IMR-90 (cell line): ENCODE data around the gene FLT3LG. TPM values are rescaled to one million over a fixed set of nuclear protein-coding genes. Genes with fewer than 3 reads are reported as not detected.

Experiments used
- ATAC-seq: fragments of 200-7000 bp; cut with Tn5 transposase; 2 replicates; pipeline ENCODE4 v1.9.1; 2020; ENCODE audit warnings: low read depth, mild to moderate bottlenecking, moderate library complexity
- BruUV-seq: library from RNA; stranded (reverse); fragments of 400-500 nt; replicated peaks from 2 replicates; lab custom pipeline; 2021; lab: Mats Ljungman, UMichigan
- CTCF ChIA-PET: fragments of 300-600 bp; formaldehyde crosslinking; extraction: SDS; loops from one replicate; lab custom pipeline; 2021; ENCODE audit warnings: antibody characterized with exemption; lab: Yijun Ruan, JAX
- POLR2A ChIA-PET: fragments of 300-600 bp; sonication (Branson Sonifier 250); formaldehyde crosslinking; loops from one replicate; lab custom pipeline; 2022; ENCODE audit warnings: antibody characterized with exemption; ENCODE audit not compliant: unreplicated experiment; lab: Charles Lee
- DNase-seq: peaks from one replicate; pipeline ENCODE4 v3.0.0; 2013
- H2AFZ ChIP-seq: replicated peaks from 2 replicates; pipeline ENCODE3; 2013; ENCODE audit warnings: low read length, mild to moderate bottlenecking; ENCODE audit not compliant: poor library complexity
- H2AK5ac ChIP-seq: 2 replicates; pipeline ENCODE4 v1.6.1; 2013; ENCODE audit warnings: low read depth, low read length, inconsistent platforms
- H2AK9ac ChIP-seq: replicated peaks from 2 replicates; pipeline ENCODE3; 2013; ENCODE audit warnings: mild to moderate bottlenecking, low read depth, low read length, moderate library complexity; ENCODE audit not compliant: poor library complexity
- H2BK120ac ChIP-seq: 2 replicates; pipeline ENCODE4 v1.6.1; 2013; ENCODE audit warnings: low read depth, low read length, inconsistent platforms
- H2BK15ac ChIP-seq: 3 replicates; pipeline ENCODE4 v1.6.1; 2013; ENCODE audit warnings: low read depth, low read length, inconsistent platforms
- H2BK20ac ChIP-seq: 2 replicates; pipeline ENCODE4 v1.6.1; 2013; ENCODE audit warnings: low read depth, mild to moderate bottlenecking, inconsistent platforms, low read length, moderate library complexity
- H2BK5ac ChIP-seq: 2 replicates; pipeline ENCODE4 v1.6.1; 2013; ENCODE audit warnings: mild to moderate bottlenecking, low read depth, low read length, inconsistent platforms; ENCODE audit not compliant: poor library complexity, severe bottlenecking
- H3K14ac ChIP-seq: replicated peaks from 2 replicates; pipeline ENCODE4 v1.6.1; 2013; ENCODE audit warnings: low read depth, low read length, inconsistent platforms
- H3K18ac ChIP-seq: 2 replicates; pipeline ENCODE4 v1.6.1; 2013; ENCODE audit warnings: low read depth, low read length, control low read depth
- H3K23ac ChIP-seq: 2 replicates; pipeline ENCODE4 v1.6.1; 2013; ENCODE audit warnings: low read depth, low read length, inconsistent platforms
- H3K27ac ChIP-seq: 2 replicates; pipeline ENCODE4 v1.5.1; 2013; ENCODE audit warnings: mild to moderate bottlenecking, control low read depth, low read length; ENCODE audit not compliant: insufficient read depth
- H3K27me3 ChIP-seq: 2 replicates; pipeline ENCODE4 v1.6.1; 2013; ENCODE audit warnings: low read length; ENCODE audit not compliant: control insufficient read depth, insufficient read depth
- H3K36me3 ChIP-seq: 2 replicates; pipeline ENCODE4 v1.6.1; 2013; ENCODE audit warnings: low read length, mixed read lengths; ENCODE audit not compliant: control insufficient read depth, insufficient read depth
- H3K4ac ChIP-seq: 2 replicates; pipeline ENCODE4 v1.6.1; 2013; ENCODE audit warnings: low read depth, low read length, inconsistent platforms
- H3K4me1 ChIP-seq: 2 replicates; pipeline ENCODE4 v1.6.1; 2013; ENCODE audit warnings: low read length, mixed read lengths; ENCODE audit not compliant: control insufficient read depth, insufficient read depth
- H3K4me2 ChIP-seq: 2 replicates; pipeline ENCODE4 v1.6.1; 2013; ENCODE audit warnings: low read depth, mild to moderate bottlenecking, control low read depth, low read length, moderate library complexity
- H3K4me3 ChIP-seq: 2 replicates; pipeline ENCODE4 v1.5.1; 2013; ENCODE audit warnings: low read depth, mild to moderate bottlenecking, control low read depth, low read length, moderate library complexity; ENCODE audit not compliant: insufficient read depth
- H3K56ac ChIP-seq: 2 replicates; pipeline ENCODE4 v1.6.1; 2013; ENCODE audit warnings: low read length, inconsistent platforms; ENCODE audit not compliant: insufficient read depth; ENCODE audit errors: extremely low read depth
- H3K79me1 ChIP-seq, 2 experiments: 2 replicates each; pipeline ENCODE4 v1.6.1; 2013; ENCODE audit warnings: low read length in 2 of 2, inconsistent platforms in 1 of 2, low read depth in 1 of 2
- H3K9ac ChIP-seq: 2 replicates; pipeline ENCODE4 v1.6.1; 2013; ENCODE audit warnings: low read depth, low read length, control low read depth
- H3K9me1 ChIP-seq: 2 replicates; pipeline ENCODE4 v1.6.1; 2013; ENCODE audit warnings: low read length, inconsistent platforms; ENCODE audit not compliant: insufficient read depth
- H3K9me3 ChIP-seq: 2 replicates; pipeline ENCODE4 v1.6.1; 2013; ENCODE audit warnings: low read length; ENCODE audit not compliant: control insufficient read depth, insufficient read depth
- H4K20me1 ChIP-seq: 2 replicates; pipeline ENCODE4 v1.6.1; 2013; ENCODE audit warnings: low read length, inconsistent platforms; ENCODE audit not compliant: insufficient read depth
- H4K5ac ChIP-seq: 2 replicates; pipeline ENCODE4 v1.6.1; 2013; ENCODE audit warnings: mild to moderate bottlenecking, low read depth, low read length, control low read depth
- H4K8ac ChIP-seq, 2 experiments: 2 replicates each; pipeline ENCODE4 v1.6.1; 2013; ENCODE audit warnings: low read depth in 2 of 2, low read length in 2 of 2, control low read depth in 1 of 2, inconsistent platforms in 1 of 2
- H4K91ac ChIP-seq: 2 replicates; pipeline ENCODE4 v1.6.1; 2013; ENCODE audit warnings: low read depth, low read length, inconsistent platforms; ENCODE audit not compliant: insufficient read depth
- BHLHE40 ChIP-seq: fragments of 150-350 bp; IDR thresholded peaks from 2 replicates; pipeline ENCODE4 v1.6.1; 2016; ENCODE audit warnings: mild to moderate bottlenecking, low read depth, low read length
- CEBPB ChIP-seq: IDR thresholded peaks from 2 replicates; pipeline ENCODE4 v1.6.1; 2012; ENCODE audit warnings: low read depth, low read length, improper control_type of control experiment
- CHD1 ChIP-seq: IDR thresholded peaks from 2 replicates; pipeline ENCODE4 v1.6.1; 2012; ENCODE audit warnings: low read depth, low read length, improper control_type of control experiment
- FOS ChIP-seq: fragments of 150-350 bp; IDR thresholded peaks from 2 replicates; pipeline ENCODE4 v1.6.1; 2016; ENCODE audit warnings: low read depth, low read length
- MAFK ChIP-seq: IDR thresholded peaks from 2 replicates; pipeline ENCODE4 v1.6.1; 2012; ENCODE audit warnings: low read depth, low read length, improper control_type of control experiment
- MAZ ChIP-seq: IDR thresholded peaks from 2 replicates; pipeline ENCODE4 v1.6.1; 2012; ENCODE audit warnings: low read depth, mild to moderate bottlenecking, low read length, improper control_type of control experiment, moderate library complexity, borderline replicate concordance
- MXI1 ChIP-seq: IDR thresholded peaks from 2 replicates; pipeline ENCODE4 v1.6.1; 2012; ENCODE audit warnings: low read depth, mild to moderate bottlenecking, low read length, moderate library complexity, borderline replicate concordance
- NFE2L2 ChIP-seq: fragments of 150-350 bp; IDR thresholded peaks from 2 replicates; pipeline ENCODE4 v1.6.1; 2016; ENCODE audit warnings: low read depth, mild to moderate bottlenecking, low read length
- POLR2A ChIP-seq: IDR thresholded peaks from 2 replicates; pipeline ENCODE4 v1.6.1; 2012; ENCODE audit warnings: mild to moderate bottlenecking, low read depth, low read length
- RAD21 ChIP-seq: IDR thresholded peaks from 2 replicates; pipeline ENCODE4 v1.6.1; 2012; ENCODE audit warnings: low read length, improper control_type of control experiment
- RFX5 ChIP-seq: IDR thresholded peaks from 2 replicates; pipeline ENCODE4 v1.8.0; 2012; ENCODE audit warnings: low read depth, mild to moderate bottlenecking, low read length, moderate library complexity
- SMC3 ChIP-seq: fragments of 150-350 bp; IDR thresholded peaks from 2 replicates; pipeline ENCODE4 v1.6.1; 2016; ENCODE audit warnings: low read depth, mild to moderate bottlenecking, antibody characterized with exemption, low read length, moderate library complexity
- WGBS, 2 experiments: methylation state at CpG; one replicate each; pipeline versions ENCODE4 v1.1.5 to v1.1.7; 2013; ENCODE audit warnings: missing lambda C conversion rate in 2 of 2; ENCODE audit not compliant: insufficient read length in 1 of 2; ENCODE audit errors: extremely low coverage in 2 of 2; 5-methylcytosine and 5-hydroxymethylcytosine counted together
- dilution Hi-C: fragments of 300-500 bp; cut with HindIII; formaldehyde crosslinking; loops from one replicate; pipeline ENCODE4 v1.14.3; 2018; ENCODE audit warnings: low sequenced_read_pairs; ENCODE audit not compliant: unreplicated experiment
- in situ Hi-C: fragments of 300-500 bp; cut with MboI; formaldehyde crosslinking; loops from 3 replicates; pipeline ENCODE4 v1.14.3; 2019; ENCODE audit warnings: low sequenced_read_pairs, inconsistent platforms, mixed read lengths
- intact Hi-C: fragments of 100-400 bp; cut with micrococcal nuclease; formaldehyde crosslinking; loops from 2 replicates; pipeline ENCODE4 v1.10.0; 2022
- polyA plus RNA-seq, 3 experiments: library from polyadenylated mRNA; depleted of rRNA; stranded (reverse); fragments of >200 nt; gene quantifications; 2 replicates each; pipeline ENCODE4 v1.2.3, GENCODE V29; 2012; ENCODE audit warnings: low replicate concordance in 1 of 3
- total RNA-seq: library from RNA; depleted of rRNA; stranded (reverse); fragments of >200 nt; gene quantifications from 2 replicates; pipeline ENCODE4 v1.2.3, GENCODE V29; 2012
- TF ChIP-seq, protein P1 (sequence below): fragments of 150-350 bp; IDR thresholded peaks from 2 replicates; pipeline ENCODE4 v1.6.1; 2017; ENCODE audit warnings: mild to moderate bottlenecking, antibody characterized with exemption, low read length, low read depth
- TF ChIP-seq, protein P2 (sequence below): conservative IDR thresholded peaks from 2 replicates; pipeline ENCODE4 v1.5.1; 2012; ENCODE audit warnings: mild to moderate bottlenecking, low read depth, low read length, improper control_type of control experiment
- TF ChIP-seq, protein P3 (sequence below): fragments of 150-350 bp; IDR thresholded peaks from 2 replicates; pipeline ENCODE4 v1.6.1; 2016; ENCODE audit warnings: low read depth, mild to moderate bottlenecking, low read length, moderate library complexity, borderline replicate concordance

The FLT3LG gene
- total and polyA plus RNA-seq, 2 of the 4 experiments (the other 2 are of a cell fraction) = 0.90 to 8.3 TPM

DNA sequence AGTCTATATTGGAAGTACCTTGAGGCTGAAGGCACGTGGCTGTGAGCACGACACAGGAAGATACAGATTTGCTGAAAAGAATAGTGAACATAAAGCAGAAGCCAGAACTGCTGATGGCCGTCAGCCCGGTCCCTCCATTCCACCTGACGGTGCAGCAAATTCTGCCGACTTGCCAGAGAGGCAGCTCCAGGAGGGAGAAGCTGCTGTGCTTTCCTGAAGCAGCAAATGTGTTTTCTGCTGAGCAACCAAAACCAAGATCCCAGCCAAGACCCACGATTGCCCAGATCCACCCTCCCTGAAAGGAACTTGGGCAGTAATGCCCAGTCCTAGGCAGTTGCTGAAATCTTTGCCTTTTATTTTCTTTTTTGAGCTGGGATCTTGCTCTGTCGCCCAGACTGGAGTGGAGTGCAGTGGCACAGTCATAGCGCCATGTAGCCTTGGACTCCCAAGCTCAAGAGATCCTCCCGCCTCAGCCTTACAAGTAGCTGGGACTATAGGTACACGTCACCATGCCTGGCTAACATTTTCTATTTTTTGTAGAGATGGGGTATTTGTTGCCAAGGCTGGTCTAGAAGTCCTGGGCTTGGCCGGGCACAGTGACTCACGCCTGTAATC lies 46.8 kb downstream of the FLT3LG start:
- Histone ChIP-seq H3K4me1 (no peaks in the 10 kb centered on the region), H3K9me1 (no peaks in the 10 kb centered on the region), H3K79me1 (no peaks in the 10 kb centered on the region), H3K4ac (no peak overlapping the region), H2BK5ac (no peak overlapping the region), H4K5ac (no peak overlapping the region), H2BK20ac (no peak overlapping the region), H3K36me3 (peaks cover 16% of the 10 kb centered on the region; the same call in 1 of the 2 replicates), H2BK15ac (no peak overlapping the region), H3K9ac (no peak overlapping the region), H2AK5ac (no peak overlapping the region), H3K9me3 (no peaks in the 10 kb centered on the region), H3K27me3 (no peaks in the 10 kb centered on the region), H4K8ac (no peak overlapping the region), H2AK9ac (no peak overlapping the region), H4K91ac (no peak overlapping the region), H3K14ac (no peak overlapping the region), H2AFZ (no peak overlapping the region), H2BK120ac (no peak overlapping the region), H3K23ac (no peak overlapping the region), H3K18ac (no peak overlapping the region), H3K4me3 (no peak overlapping the region), H3K27ac (no peak overlapping the region), H4K20me1 (no peaks in the 10 kb centered on the region), H3K4me2 (no peak overlapping the region), H3K56ac (no peak overlapping the region)
- in situ Hi-C loops (no loop called here), dilution Hi-C loops (no loop called here), intact Hi-C loops (no loop called here)
- no TSS peak for BruUV-seq
- DNase-seq = no peak
- ATAC-seq = no peak
- TF ChIP-seq CHD1 (no peak), POLR2A (no peak), BHLHE40 (no peak), FOS (no peak), CEBPB (no peak), MAFK (no peak), MXI1 (no peak), RAD21 (no peak), SMC3 (no peak), RFX5 (no peak), MAZ (no peak), NFE2L2 (no peak)
- TF ChIP-seq, protein P1, sequence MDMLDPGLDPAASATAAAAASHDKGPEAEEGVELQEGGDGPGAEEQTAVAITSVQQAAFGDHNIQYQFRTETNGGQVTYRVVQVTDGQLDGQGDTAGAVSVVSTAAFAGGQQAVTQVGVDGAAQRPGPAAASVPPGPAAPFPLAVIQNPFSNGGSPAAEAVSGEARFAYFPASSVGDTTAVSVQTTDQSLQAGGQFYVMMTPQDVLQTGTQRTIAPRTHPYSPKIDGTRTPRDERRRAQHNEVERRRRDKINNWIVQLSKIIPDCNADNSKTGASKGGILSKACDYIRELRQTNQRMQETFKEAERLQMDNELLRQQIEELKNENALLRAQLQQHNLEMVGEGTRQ = no peak
- TF ChIP-seq, protein P2, sequence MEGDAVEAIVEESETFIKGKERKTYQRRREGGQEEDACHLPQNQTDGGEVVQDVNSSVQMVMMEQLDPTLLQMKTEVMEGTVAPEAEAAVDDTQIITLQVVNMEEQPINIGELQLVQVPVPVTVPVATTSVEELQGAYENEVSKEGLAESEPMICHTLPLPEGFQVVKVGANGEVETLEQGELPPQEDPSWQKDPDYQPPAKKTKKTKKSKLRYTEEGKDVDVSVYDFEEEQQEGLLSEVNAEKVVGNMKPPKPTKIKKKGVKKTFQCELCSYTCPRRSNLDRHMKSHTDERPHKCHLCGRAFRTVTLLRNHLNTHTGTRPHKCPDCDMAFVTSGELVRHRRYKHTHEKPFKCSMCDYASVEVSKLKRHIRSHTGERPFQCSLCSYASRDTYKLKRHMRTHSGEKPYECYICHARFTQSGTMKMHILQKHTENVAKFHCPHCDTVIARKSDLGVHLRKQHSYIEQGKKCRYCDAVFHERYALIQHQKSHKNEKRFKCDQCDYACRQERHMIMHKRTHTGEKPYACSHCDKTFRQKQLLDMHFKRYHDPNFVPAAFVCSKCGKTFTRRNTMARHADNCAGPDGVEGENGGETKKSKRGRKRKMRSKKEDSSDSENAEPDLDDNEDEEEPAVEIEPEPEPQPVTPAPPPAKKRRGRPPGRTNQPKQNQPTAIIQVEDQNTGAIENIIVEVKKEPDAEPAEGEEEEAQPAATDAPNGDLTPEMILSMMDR = no peak
- TF ChIP-seq, protein P3, sequence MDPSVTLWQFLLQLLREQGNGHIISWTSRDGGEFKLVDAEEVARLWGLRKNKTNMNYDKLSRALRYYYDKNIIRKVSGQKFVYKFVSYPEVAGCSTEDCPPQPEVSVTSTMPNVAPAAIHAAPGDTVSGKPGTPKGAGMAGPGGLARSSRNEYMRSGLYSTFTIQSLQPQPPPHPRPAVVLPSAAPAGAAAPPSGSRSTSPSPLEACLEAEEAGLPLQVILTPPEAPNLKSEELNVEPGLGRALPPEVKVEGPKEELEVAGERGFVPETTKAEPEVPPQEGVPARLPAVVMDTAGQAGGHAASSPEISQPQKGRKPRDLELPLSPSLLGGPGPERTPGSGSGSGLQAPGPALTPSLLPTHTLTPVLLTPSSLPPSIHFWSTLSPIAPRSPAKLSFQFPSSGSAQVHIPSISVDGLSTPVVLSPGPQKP = no peak
- 96% methylated on average over 7 of the region's 13 CpGs; no CpG with 5 or more reads in 1 of the 2 experiments for WGBS, 2 experiments
- POLR2A ChIA-PET = no interaction called here
- CTCF ChIA-PET = no interaction called here
